Tibial nerve (tissue), 3 donors: ENCODE results near the gene TRIM28.

Experiments used
- CTCF ChIP-seq, 5 experiments: fragments of 200-600 bp in 3 of 5; fragments of 450-650 bp in 2 of 5; sonication (generic) in 3 of 5; IDR thresholded peaks; one replicate each; pipeline ENCODE4 v1.5.1; 2016 to 2019; ENCODE audit warnings: antibody characterized with exemption in 5 of 5, mild to moderate bottlenecking in 3 of 5, moderate library complexity in 2 of 5
- POLR2A ChIP-seq, 2 donors: fragments of 450-650 bp; IDR thresholded peaks; one replicate each; pipeline ENCODE4 v1.6.1; 2017; ENCODE audit warnings: antibody characterized with exemption in 2 of 2, mild to moderate bottlenecking in 2 of 2, moderate library complexity in 2 of 2

- TF ChIP-seq CTCF (IDR thresholded peaks at IDR 0.05) (no peak), POLR2A (IDR thresholded peaks at IDR 0.05) (no peak)
Observed at GRCh38 chr19:58555920-58556621, 12.2 kb downstream of the TRIM28 start.
